Renal cortex interstitium (tissue), 11 donors: ENCODE data around the gene FARP1. TPM values are rescaled to one million over a fixed set of nuclear protein-coding genes. Genes with fewer than 3 reads are reported as not detected.

Source experiments
- DNase-seq, 11 donors: peaks; one replicate each; pipeline ENCODE4 v3.0.0-alpha.2; 2013; ENCODE audit warnings: low read depth in 9 of 11, low spot score in 4 of 11; ENCODE audit errors: extremely low read depth in 1 of 11
- polyA plus RNA-seq, 3 donors: library from polyadenylated mRNA; unstranded; fragments of 120-200 nt; gene quantifications; one replicate each; pipeline ENCODE4 v1.2.1, GENCODE V29; 2013; ENCODE audit not compliant: insufficient read length in 3 of 3

The FARP1 gene
- polyA plus RNA-seq, 3 donors: 251 to 327 (median 255) TPM

- peak in 4 of 11 donors; percentile 63 to 74 (median 71) for DNase-seq
Measured at GRCh38 chr13:98327371-98328270, 184.7 kb downstream of the FARP1 start.

- no peak for DNase-seq
Measured at GRCh38 chr13:98328511-98328910, 185.6 kb downstream of the FARP1 start.

GRCh38 chr13:98332222-98332621 lies 189.3 kb downstream of the FARP1 start:
- no peak for DNase-seq

- DNase-seq: no peak
Measured at GRCh38 chr13:98332691-98333090, 189.8 kb downstream of the FARP1 start.

GRCh38 chr13:98333486-98333885 lies 190.6 kb downstream of the FARP1 start:
- no peak for DNase-seq

GRCh38 chr13:98334620-98335205 lies 191.8 kb downstream of the FARP1 start:
- no peak for DNase-seq

GRCh38 chr13:98335721-98336120 lies 192.8 kb downstream of the FARP1 start:
- DNase-seq: no peak

- DNase-seq: no peak
Measured at GRCh38 chr13:98338310-98338709, 195.4 kb downstream of the FARP1 start.

- no peak for DNase-seq
Measured at GRCh38 chr13:98339684-98340425, 197.0 kb downstream of the FARP1 start.

- no peak for DNase-seq
Measured at GRCh38 chr13:98342953-98343352, 200.1 kb downstream of the FARP1 start.

GRCh38 chr13:98343461-98343860 lies 200.6 kb downstream of the FARP1 start:
- no peak for DNase-seq

- DNase-seq: no peak
Measured at GRCh38 chr13:98344392-98344791, 201.5 kb downstream of the FARP1 start.

GRCh38 chr13:98345107-98345935 lies 202.4 kb downstream of the FARP1 start:
- no peak for DNase-seq

- no peak for DNase-seq
Measured at GRCh38 chr13:98346904-98347636, 204.2 kb downstream of the FARP1 start.

GRCh38 chr13:98347756-98348155 lies 204.9 kb downstream of the FARP1 start:
- no peak for DNase-seq

- DNase-seq: no peak
Measured at GRCh38 chr13:98348466-98349200, 205.7 kb downstream of the FARP1 start.

GRCh38 chr13:98349731-98350305 lies 206.9 kb downstream of the FARP1 start:
- peak in 1 of 11 donors; percentile 36 for DNase-seq
